DOHH2 (cell line): Measurements from ENCODE around the gene COL3A1.

ENCODE experiments used
- EZH2phosphoT487 ChIP-seq: fragments of 200-600 bp; sonication (generic); IDR thresholded peaks from 2 replicates; pipeline ENCODE4 v1.6.1; 2017; ENCODE audit warnings: borderline replicate concordance, mild to moderate bottlenecking, antibody characterized with exemption, low read length, moderate library complexity, mixed read lengths
- TF ChIP-seq, protein P1 (sequence below): fragments of 200-600 bp; sonication (generic); IDR thresholded peaks from one replicate; pipeline ENCODE4 v1.5.1; 2014; ENCODE audit warnings: antibody characterized with exemption, mild to moderate bottlenecking, low read depth, low read length; ENCODE audit not compliant: poor library complexity, severe bottlenecking

GRCh38 chr2:189012351-189012750 lies 38.2 kb downstream of the COL3A1 start:
- TF ChIP-seq, protein P1, sequence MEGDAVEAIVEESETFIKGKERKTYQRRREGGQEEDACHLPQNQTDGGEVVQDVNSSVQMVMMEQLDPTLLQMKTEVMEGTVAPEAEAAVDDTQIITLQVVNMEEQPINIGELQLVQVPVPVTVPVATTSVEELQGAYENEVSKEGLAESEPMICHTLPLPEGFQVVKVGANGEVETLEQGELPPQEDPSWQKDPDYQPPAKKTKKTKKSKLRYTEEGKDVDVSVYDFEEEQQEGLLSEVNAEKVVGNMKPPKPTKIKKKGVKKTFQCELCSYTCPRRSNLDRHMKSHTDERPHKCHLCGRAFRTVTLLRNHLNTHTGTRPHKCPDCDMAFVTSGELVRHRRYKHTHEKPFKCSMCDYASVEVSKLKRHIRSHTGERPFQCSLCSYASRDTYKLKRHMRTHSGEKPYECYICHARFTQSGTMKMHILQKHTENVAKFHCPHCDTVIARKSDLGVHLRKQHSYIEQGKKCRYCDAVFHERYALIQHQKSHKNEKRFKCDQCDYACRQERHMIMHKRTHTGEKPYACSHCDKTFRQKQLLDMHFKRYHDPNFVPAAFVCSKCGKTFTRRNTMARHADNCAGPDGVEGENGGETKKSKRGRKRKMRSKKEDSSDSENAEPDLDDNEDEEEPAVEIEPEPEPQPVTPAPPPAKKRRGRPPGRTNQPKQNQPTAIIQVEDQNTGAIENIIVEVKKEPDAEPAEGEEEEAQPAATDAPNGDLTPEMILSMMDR = no peak
- TF ChIP-seq EZH2phosphoT487 = no peak
